GM12878 (cell line): ENCODE results near the gene CHN1. TPM values are rescaled to one million over a fixed set of nuclear protein-coding genes. Genes with fewer than 3 reads are reported as not detected.

ENCODE experiments used
- ATAC-seq: fragments of 200-7000 bp; cut with Tn5 transposase; 3 replicates; pipeline ENCODE4 v1.9.1; 2020; ENCODE audit warnings: mild to moderate bottlenecking, moderate library complexity
- BruUV-seq: library from RNA; stranded (reverse); fragments of 400-500 nt; replicated peaks from 2 replicates; lab custom pipeline; 2021; lab: Mats Ljungman, UMichigan
- CTCF ChIA-PET: fragments of 300-600 bp; sonication (Branson Sonifier 250); formaldehyde crosslinking; extraction: SDS; loops from one replicate; lab custom pipeline; 2021; ENCODE audit warnings: inconsistent platforms; lab: Yijun Ruan, JAX
- POLR2A ChIA-PET: fragments of 350-600 bp; formaldehyde crosslinking; extraction: SDS; loops from one replicate; lab custom pipeline; 2021; ENCODE audit warnings: inconsistent platforms; lab: Charles Lee
- RAD21 ChIA-PET: fragments of 300-600 bp; sonication (Branson Sonifier 250); formaldehyde crosslinking; loops from one replicate; lab custom pipeline; 2023; ENCODE audit warnings: antibody characterized with exemption; ENCODE audit not compliant: unreplicated experiment; lab: Charles Lee
- SMC1A ChIA-PET: fragments of 300-600 bp; sonication (Branson Sonifier 250); formaldehyde crosslinking; loops from one replicate; lab custom pipeline; 2023; ENCODE audit not compliant: unreplicated experiment, uncharacterized antibody; lab: Charles Lee
- DNase-seq: peaks from one replicate; pipeline ENCODE4 v3.0.0-alpha.2; 2011; ENCODE audit warnings: low read depth, low spot score
- FAIRE-seq: peaks from 3 replicates; lab custom pipeline; 2011; peaks lifted over from hg19 to GRCh38; lab: Jason Lieb, UNC
- H2AFZ ChIP-seq: 2 replicates; pipeline ENCODE4 v1.6.0; 2011; ENCODE audit warnings: low read depth, low read length, control low read depth; ENCODE audit not compliant: control insufficient read depth
- H3K27ac ChIP-seq: 2 replicates; pipeline ENCODE4 v1.5.1; 2011; ENCODE audit warnings: control low read depth; ENCODE audit not compliant: control insufficient read depth, insufficient read depth
- H3K27me3 ChIP-seq, 2 experiments: replicated peaks in 1 of 2; 2 replicates each; pipeline versions ENCODE4 v1.6.0 to v1.6.1; 2011; ENCODE audit warnings: low read length in 1 of 2; ENCODE audit not compliant: control insufficient read depth in 2 of 2, insufficient read depth in 2 of 2
- H3K36me3 ChIP-seq, 2 experiments: 2 replicates each; pipeline ENCODE4 v1.5.1; 2011; ENCODE audit warnings: low read length in 1 of 2; ENCODE audit not compliant: control insufficient read depth in 2 of 2, insufficient read depth in 2 of 2
- H3K4me1 ChIP-seq: 2 replicates; pipeline ENCODE4 v1.6.1; 2011; ENCODE audit warnings: mild to moderate bottlenecking, low read length, moderate library complexity, mixed read lengths; ENCODE audit not compliant: control insufficient read depth, insufficient read depth
- H3K4me2 ChIP-seq: 2 replicates; pipeline ENCODE4 v1.6.0; 2011; ENCODE audit warnings: control low read depth; ENCODE audit not compliant: control insufficient read depth, insufficient read depth
- H3K4me3 ChIP-seq: fragments of 200-600 bp; sonication (generic); 2 replicates; pipeline ENCODE4 v1.5.1; 2016
- H3K79me2 ChIP-seq: 2 replicates; pipeline ENCODE4 v1.6.0; 2011; ENCODE audit warnings: low read length; ENCODE audit not compliant: control insufficient read depth, insufficient read depth
- H3K9ac ChIP-seq: 2 replicates; pipeline ENCODE4 v1.8.0; 2011; ENCODE audit warnings: low read length, control low read depth, mixed read lengths; ENCODE audit not compliant: control insufficient read depth, insufficient read depth
- H3K9me3 ChIP-seq: replicated peaks from 3 replicates; pipeline ENCODE4 v1.5.1; 2011; ENCODE audit warnings: mild to moderate bottlenecking, low read length; ENCODE audit not compliant: control insufficient read depth, insufficient read depth
- H4K20me1 ChIP-seq: 2 replicates; pipeline ENCODE4 v1.6.0; 2011; ENCODE audit not compliant: control insufficient read depth, insufficient read depth
- ATF3 ChIP-seq: IDR thresholded peaks from 2 replicates; pipeline ENCODE4 v1.6.1; 2011; ENCODE audit warnings: low read depth, mild to moderate bottlenecking, low read length, moderate library complexity, borderline replicate concordance; ENCODE audit errors: extremely low read depth
- ATF7 ChIP-seq: fragments of 450-650 bp; IDR thresholded peaks from 2 replicates; pipeline ENCODE4 v1.6.1; 2016; ENCODE audit warnings: low read depth, mild to moderate bottlenecking
- BACH1 ChIP-seq: fragments of 450-650 bp; IDR thresholded peaks from 2 replicates; pipeline ENCODE4 v1.6.1; 2017; ENCODE audit warnings: mild to moderate bottlenecking, borderline replicate concordance
- E2F4 ChIP-seq: IDR thresholded peaks from 2 replicates; pipeline ENCODE4 v1.6.1; 2012; ENCODE audit warnings: low read depth, low read length, improper control_type of control experiment
- ESRRA ChIP-seq: IDR thresholded peaks from 2 replicates; pipeline ENCODE4 v1.6.1; 2012; ENCODE audit warnings: mild to moderate bottlenecking, low read length, improper control_type of control experiment
- IKZF2 ChIP-seq, 2 experiments: fragments of 450-650 bp; IDR thresholded peaks; 2 replicates each; pipeline ENCODE4 v1.6.1; 2017; ENCODE audit warnings: mild to moderate bottlenecking in 2 of 2, moderate library complexity in 2 of 2
- IRF3 ChIP-seq: fragments of 450-650 bp; IDR thresholded peaks from 2 replicates; pipeline ENCODE4 v1.6.1; 2014; ENCODE audit warnings: mild to moderate bottlenecking
- POU2F2 ChIP-seq: IDR thresholded peaks from 3 replicates; pipeline ENCODE4 v1.6.1; 2011; ENCODE audit warnings: low read depth, mild to moderate bottlenecking, low read length, borderline replicate concordance
- SIX5 ChIP-seq: IDR thresholded peaks from 2 replicates; pipeline ENCODE4 v1.6.1; 2011; ENCODE audit warnings: mild to moderate bottlenecking, low read depth, low read length, moderate library complexity; ENCODE audit not compliant: severe bottlenecking
- STAT1 ChIP-seq: fragments of 450-650 bp; conservative IDR thresholded peaks from 2 replicates; pipeline ENCODE4 v1.6.1; 2014; ENCODE audit warnings: antibody characterized with exemption, mild to moderate bottlenecking
- TBL1XR1 ChIP-seq: IDR thresholded peaks from 2 replicates; pipeline ENCODE4 v1.6.1; 2012; ENCODE audit warnings: low read depth, low read length, improper control_type of control experiment
- in situ Hi-C: fragments of 300-500 bp; cut with MboI; formaldehyde crosslinking; loops from 9 replicates; pipeline ENCODE4 v1.14.3; 2018; ENCODE audit warnings: mixed read lengths
- intact Hi-C: fragments of 100-400 bp; cut with micrococcal nuclease; formaldehyde crosslinking; loops from one replicate; pipeline ENCODE4 v1.14.2; 2022; ENCODE audit not compliant: unreplicated experiment
- polyA plus RNA-seq, 11 experiments: library from polyadenylated mRNA; depleted of rRNA in 4 of 11; unstranded in 6 of 11; stranded (reverse) in 5 of 11; fragments of >200 nt; fragmentation: Nextera tagmentation in 4 of 11; fragmentation: Illumina TruSeq in 1 of 11; extraction: Ambion mirVana in 4 of 11; extraction: Trizol in 1 of 11; gene quantifications; 1 replicate in 1 of 11; 2 replicates in 10 of 11; pipeline versions ENCODE4 v1.2.1 to v1.2.3, GENCODE V29; 2011 to 2016; ENCODE audit warnings: inconsistent platforms in 2 of 11, missing spikeins in 2 of 11, low read depth in 1 of 11
- total RNA-seq, 4 experiments: library from RNA; depleted of rRNA in 3 of 4; stranded (reverse); fragments of >200 nt in 3 of 4; fragmentation: Illumina TruSeq in 1 of 4; extraction: Trizol in 1 of 4; gene quantifications; 2 replicates each; pipeline versions ENCODE4 v1.2.1 to v1.2.3, GENCODE V29; 2013 to 2021
- TF ChIP-seq, protein P1 (sequence below): fragments of 450-650 bp; IDR thresholded peaks from 2 replicates; pipeline ENCODE4 v1.6.1; 2017; ENCODE audit warnings: mild to moderate bottlenecking, moderate library complexity
- TF ChIP-seq, protein P2 (sequence below): fragments of 450-650 bp; formaldehyde crosslinking; IDR thresholded peaks from 2 replicates; pipeline ENCODE4 v1.4.0; 2022; ENCODE audit warnings: mild to moderate bottlenecking, moderate library complexity

The CHN1 gene
- total and polyA plus RNA-seq, 10 of the 15 experiments (the other 5 are each of a cell fraction or from before 2014, with no cell fraction given) = 0.18 to 0.92 (median 0.53) TPM; not detected in 1

- intact Hi-C loops = no loop called here
- Histone ChIP-seq H3K27me3 (no peaks in the 10 kb centered on the region; a peak in 1 of 4 replicates), H3K79me2 (no peaks in the 10 kb centered on the region), H3K4me2 (no peak overlapping the region), H2AFZ (no peak overlapping the region), H3K36me3 (no peaks in the 10 kb centered on the region), H4K20me1 (no peaks in the 10 kb centered on the region), H3K4me1 (no peaks in the 10 kb centered on the region), H3K4me3 (no peak overlapping the region), H3K27ac (no peak overlapping the region), H3K9me3 (no peaks in the 10 kb centered on the region), H3K9ac (no peak overlapping the region)
- no TSS peak for BruUV-seq
- no peak for ATAC-seq
- ChIA-PET POLR2A (no interaction called here), SMC1A (interaction anchor here (1.4 to 1.9 kb wide), 3 partner anchors 10 to 47 kb away, joined by 4 to 6 read pairs (median 5); no protein-coding TSS in a partner anchor), CTCF (interaction anchor here (0.6 to 1.1 kb wide), 3 partner anchors 9 to 1208 kb away, joined by 3 to 4 read pairs (median 4); no protein-coding TSS in a partner anchor), RAD21 (no interaction called here)
- no peak for DNase-seq
- in situ Hi-C loops = no loop called here
- no peak for FAIRE-seq
- TF ChIP-seq IRF3 = no peak
- TF ChIP-seq IKZF2 (IDR thresholded peaks at IDR 0.05) = no peak
- TF ChIP-seq ATF3 = no peak
- TF ChIP-seq SIX5 = no peak
- TF ChIP-seq TBL1XR1 = no peak
- no peak for TF ChIP-seq BACH1
- TF ChIP-seq, protein P1, sequence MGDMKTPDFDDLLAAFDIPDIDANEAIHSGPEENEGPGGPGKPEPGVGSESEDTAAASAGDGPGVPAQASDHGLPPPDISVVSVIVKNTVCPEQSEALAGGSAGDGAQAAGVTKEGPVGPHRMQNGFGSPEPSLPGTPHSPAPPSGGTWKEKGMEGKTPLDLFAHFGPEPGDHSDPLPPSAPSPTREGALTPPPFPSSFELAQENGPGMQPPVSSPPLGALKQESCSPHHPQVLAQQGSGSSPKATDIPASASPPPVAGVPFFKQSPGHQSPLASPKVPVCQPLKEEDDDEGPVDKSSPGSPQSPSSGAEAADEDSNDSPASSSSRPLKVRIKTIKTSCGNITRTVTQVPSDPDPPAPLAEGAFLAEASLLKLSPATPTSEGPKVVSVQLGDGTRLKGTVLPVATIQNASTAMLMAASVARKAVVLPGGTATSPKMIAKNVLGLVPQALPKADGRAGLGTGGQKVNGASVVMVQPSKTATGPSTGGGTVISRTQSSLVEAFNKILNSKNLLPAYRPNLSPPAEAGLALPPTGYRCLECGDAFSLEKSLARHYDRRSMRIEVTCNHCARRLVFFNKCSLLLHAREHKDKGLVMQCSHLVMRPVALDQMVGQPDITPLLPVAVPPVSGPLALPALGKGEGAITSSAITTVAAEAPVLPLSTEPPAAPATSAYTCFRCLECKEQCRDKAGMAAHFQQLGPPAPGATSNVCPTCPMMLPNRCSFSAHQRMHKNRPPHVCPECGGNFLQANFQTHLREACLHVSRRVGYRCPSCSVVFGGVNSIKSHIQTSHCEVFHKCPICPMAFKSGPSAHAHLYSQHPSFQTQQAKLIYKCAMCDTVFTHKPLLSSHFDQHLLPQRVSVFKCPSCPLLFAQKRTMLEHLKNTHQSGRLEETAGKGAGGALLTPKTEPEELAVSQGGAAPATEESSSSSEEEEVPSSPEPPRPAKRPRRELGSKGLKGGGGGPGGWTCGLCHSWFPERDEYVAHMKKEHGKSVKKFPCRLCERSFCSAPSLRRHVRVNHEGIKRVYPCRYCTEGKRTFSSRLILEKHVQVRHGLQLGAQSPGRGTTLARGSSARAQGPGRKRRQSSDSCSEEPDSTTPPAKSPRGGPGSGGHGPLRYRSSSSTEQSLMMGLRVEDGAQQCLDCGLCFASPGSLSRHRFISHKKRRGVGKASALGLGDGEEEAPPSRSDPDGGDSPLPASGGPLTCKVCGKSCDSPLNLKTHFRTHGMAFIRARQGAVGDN = no peak
- no peak for TF ChIP-seq E2F4
- TF ChIP-seq ATF7 = no peak
- TF ChIP-seq STAT1 = no peak
- no peak for TF ChIP-seq POU2F2
- TF ChIP-seq, protein P2, sequence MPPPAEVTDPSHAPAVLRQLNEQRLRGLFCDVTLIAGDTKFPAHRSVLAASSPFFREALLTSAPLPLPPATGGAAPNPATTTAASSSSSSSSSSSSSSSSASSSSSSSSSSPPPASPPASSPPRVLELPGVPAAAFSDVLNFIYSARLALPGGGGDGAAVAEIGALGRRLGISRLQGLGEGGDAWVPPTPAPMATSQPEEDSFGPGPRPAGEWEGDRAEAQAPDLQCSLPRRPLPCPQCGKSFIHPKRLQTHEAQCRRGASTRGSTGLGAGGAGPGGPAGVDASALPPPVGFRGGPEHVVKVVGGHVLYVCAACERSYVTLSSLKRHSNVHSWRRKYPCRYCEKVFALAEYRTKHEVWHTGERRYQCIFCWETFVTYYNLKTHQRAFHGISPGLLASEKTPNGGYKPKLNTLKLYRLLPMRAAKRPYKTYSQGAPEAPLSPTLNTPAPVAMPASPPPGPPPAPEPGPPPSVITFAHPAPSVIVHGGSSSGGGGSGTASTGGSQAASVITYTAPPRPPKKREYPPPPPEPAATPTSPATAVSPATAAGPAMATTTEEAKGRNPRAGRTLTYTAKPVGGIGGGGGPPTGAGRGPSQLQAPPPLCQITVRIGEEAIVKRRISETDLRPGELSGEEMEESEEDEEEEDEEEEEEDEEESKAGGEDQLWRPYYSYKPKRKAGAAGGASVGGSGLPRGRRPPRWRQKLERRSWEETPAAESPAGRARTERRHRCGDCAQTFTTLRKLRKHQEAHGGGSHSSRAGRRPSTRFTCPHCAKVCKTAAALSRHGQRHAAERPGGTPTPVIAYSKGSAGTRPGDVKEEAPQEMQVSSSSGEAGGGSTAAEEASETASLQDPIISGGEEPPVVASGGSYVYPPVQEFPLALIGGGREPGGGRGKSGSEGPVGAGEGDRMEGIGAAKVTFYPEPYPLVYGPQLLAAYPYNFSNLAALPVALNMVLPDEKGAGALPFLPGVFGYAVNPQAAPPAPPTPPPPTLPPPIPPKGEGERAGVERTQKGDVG (CRISPR knock-in tag) = no peak
- no peak for TF ChIP-seq ESRRA
Observed at GRCh38 chr2:174796319-174796771, 208.8 kb downstream of the CHN1 start.
